Left forelimb (tissue), 1 donor: ENCODE data around the gene NTMT2.

Source experiments
- DNase-seq: peaks from one replicate; pipeline ENCODE4 v3.0.0-alpha.2; 2018; ENCODE audit warnings: low spot score

Gene NTMT2

DNA sequence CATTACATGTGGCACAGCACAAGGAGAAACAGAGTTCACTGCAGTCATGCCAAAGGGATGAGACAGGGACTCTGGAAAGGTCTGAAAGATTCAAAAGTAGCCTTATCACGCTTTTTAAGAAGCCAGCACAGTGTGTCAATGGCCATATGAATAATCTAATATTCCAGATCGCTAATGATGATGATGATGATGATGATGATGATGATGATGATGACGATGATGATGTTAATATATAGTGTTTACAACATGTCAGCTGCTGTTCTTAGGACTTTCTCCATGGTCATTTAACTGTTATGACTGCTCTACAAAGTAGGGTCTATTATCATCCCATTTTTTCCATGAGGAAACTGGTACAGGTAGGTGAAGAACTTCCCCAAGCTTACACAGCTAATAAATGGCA, 64.4 kb downstream of the NTMT2 start:
- no peak for DNase-seq

DNA sequence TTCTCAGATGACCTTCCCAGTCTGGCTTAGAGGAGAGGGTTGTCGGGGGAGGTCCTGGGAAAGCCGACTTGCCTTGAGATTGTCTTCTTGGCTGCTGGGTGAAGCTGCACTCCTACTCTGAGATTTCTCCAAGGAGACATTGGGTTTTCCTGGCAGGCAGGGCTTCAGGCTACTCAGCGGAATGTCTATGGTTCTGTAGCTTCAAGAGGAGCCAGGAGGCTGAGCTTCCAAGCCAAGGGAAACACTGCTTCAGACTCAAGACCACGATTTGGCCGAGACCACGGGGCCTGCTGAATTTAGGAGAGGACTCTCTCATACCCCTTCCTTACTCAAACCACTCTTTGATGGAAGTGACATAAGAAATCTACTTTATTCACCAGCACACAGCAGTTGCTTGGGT, 67.8 kb downstream of the NTMT2 start:
- DNase-seq, result no peak

DNA sequence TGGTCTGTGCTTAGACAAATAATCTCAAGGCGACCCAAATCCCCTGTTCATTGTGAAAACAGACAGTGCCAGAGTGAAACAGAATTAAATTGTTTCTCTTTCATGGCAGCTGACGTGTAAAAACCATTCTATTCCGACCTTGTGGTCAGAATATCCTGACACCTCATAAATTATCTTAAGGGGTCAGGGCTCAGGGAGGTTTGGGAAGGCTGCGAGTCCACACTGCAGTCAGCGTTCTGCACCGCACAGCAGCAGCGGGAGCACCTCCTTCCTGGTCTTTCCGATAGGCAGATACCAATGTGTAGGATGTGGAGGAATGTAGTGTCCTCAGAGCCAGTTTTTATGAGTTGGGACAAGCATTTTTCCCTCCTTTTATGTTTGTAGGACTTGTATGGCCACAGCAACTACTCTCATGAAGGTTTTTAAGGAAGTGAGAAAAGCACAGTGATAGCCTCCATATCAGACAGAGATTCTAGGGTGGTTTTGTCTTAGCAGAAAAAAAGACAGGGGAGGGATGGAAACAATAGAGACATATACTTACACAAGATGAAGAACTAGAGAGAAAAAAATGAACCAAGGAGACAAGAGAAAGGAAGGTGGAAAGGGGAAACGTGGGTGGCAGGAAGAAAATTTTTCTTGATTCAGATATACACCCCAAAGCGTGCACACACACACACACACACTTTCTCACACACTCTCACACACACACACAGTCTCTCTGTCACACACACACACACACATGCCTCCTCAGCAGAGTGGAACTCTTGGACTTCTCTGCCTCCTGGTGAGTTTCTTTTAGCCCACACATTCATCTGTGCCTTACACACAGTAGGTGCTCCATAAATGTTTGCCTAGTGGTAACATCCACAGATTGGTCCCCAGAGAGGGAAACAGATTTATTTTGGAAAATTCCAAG, 68.6 kb downstream of the NTMT2 start:
- no peak for DNase-seq

DNA sequence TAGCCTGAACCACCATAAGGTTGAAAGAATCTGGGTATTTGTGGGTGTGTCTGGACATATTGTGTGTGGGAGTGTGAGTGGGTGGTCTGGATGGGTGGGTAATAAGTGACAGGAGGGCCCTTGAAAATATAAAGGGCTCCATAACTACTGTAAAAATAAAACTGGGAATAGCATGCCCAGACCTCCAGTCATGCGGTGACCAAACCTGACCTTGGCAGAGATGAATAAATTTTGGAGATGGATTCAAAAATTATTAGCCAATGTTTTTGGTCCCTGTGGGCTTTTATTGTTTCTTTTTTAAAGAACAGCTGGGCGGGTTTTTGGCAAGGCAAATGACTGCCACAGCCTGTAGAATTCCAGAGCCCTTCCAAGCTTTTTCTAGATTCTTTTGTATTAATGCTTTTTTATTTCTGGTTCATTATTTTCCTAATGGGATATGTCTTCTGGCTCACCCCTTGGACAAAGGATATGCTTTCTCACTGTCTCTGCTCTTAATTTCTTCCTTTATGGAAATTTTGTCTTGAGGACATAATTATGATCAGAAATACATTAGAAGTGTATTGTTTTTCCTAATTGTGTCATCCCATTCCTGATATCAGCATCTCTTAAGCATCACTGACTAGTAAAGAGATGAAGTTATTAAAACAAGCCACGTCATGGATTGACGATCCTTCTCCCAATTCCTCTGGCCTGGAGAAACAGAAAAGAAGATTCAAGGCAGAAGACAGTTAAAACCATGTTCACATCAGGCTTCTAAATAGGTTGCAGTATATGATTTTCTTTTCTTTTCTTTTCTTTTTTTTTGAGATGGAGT, 69.5 kb downstream of the NTMT2 start:
- no peak for DNase-seq

DNA sequence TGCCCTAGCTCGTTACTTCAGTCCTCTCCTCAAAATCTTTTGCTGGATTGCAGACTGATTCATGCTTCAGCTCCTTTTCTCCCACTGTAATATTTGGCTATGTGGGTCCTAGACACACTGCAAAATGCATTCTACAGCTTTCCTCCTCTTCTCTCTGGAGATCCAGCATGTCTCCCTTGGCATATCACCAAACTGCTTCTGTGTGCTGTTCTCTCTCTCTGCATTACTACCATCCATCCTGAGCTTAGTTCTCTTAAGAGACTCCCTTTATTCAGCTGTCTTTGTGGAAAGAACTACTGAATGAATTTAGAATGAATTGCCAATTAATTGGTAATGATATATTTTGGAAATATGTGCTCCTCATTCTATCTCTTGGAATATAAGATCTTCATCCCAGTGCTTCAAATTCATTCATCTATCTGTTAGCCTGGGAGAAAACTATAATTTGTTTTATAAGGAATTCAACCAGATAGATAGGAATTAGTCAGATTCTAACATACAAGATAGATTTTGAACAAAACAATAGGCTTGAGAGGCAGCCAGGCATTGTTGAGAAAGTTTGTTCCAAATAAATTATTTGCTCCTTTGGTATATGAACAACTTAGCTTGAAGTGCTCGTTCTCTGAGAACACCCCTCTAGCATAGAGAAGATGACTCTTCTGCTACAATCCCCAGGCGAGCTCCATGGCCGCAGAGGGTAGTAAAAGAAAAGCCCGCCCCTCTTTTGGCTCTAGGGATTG, 71.9 kb downstream of the NTMT2 start:
- no peak for DNase-seq

DNA sequence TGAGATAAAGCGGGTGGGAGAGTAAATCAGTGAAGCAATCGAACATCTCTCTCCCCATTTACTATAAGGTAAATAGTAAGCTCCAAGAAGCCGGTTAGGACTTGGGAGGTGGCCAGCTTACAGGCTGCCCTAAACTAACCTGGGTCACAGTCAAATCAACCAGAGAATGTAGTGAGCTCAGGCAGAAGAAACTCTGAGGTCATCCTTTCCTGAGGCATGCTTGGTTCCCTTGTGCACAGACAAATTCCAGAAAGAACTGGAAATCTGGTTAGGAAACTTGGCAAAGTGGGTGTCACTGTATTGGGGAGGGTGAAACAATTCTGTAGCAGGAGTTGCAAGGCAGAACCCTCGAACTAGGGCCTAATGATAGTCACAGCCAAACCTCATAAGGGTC, 72.5 kb downstream of the NTMT2 start:
- DNase-seq, result no peak
